T47D (cell line): ENCODE data around the gene TLR8.
"Not testable (repeated sequence)": the region's sequence is repeated elsewhere in the genome, so short reads cannot be mapped to it uniquely, and the experiment has no call there.

Source experiments
- DNase-seq, 2 experiments: peaks; one replicate each; pipeline versions ENCODE4 v3.0.0 to v3.0.0-alpha.2; 2011 to 2012; ENCODE audit warnings: low read depth in 1 of 2, low spot score in 1 of 2
- JUND ChIP-seq: IDR thresholded peaks from 2 replicates; pipeline ENCODE4 v1.6.1; 2012; ENCODE audit warnings: low read depth
- in situ Hi-C: cut with HindIII; loops from 2 replicates; pipeline ENCODE4 v1.10.0; 2016; ENCODE audit warnings: low sequenced_read_pairs, low pct_unique_long_range_greater_than_20kb

Gene TLR8

GRCh38 chrX:12910423-12911121, 4.2 kb downstream of the TLR8 start:
- TF ChIP-seq JUND = no peak
- no peak for DNase-seq
- in situ Hi-C loops = no loop called here

- DNase-seq = no peak
- TF ChIP-seq JUND = no peak
- in situ Hi-C loops = no loop called here
These were observed 4.7 kb downstream of the TLR8 start for GRCh38 chrX:12911122-12911470.

GRCh38 chrX:12912791-12913482, 6.5 kb downstream of the TLR8 start:
- no peak for TF ChIP-seq JUND
- in situ Hi-C loops = no loop called here
- DNase-seq = no peak

GRCh38 chrX:12917753-12918152, 11.3 kb downstream of the TLR8 start:
- in situ Hi-C loops = no loop called here
- no peak for TF ChIP-seq JUND

GRCh38 chrX:12919051-12919450, 12.6 kb downstream of the TLR8 start:
- no peak for TF ChIP-seq JUND
- in situ Hi-C loops = no loop called here
- no peak for DNase-seq

More at GRCh38 chrX:12917753-12918152, 11.3 kb downstream of the TLR8 start:
- no peak for DNase-seq

GRCh38 chrX:12919620-12920019, 13.2 kb downstream of the TLR8 start:
- DNase-seq = peak in 1 of 2 experiments; percentile 8
- no peak for TF ChIP-seq JUND
- in situ Hi-C loops = no loop called here

DNA sequence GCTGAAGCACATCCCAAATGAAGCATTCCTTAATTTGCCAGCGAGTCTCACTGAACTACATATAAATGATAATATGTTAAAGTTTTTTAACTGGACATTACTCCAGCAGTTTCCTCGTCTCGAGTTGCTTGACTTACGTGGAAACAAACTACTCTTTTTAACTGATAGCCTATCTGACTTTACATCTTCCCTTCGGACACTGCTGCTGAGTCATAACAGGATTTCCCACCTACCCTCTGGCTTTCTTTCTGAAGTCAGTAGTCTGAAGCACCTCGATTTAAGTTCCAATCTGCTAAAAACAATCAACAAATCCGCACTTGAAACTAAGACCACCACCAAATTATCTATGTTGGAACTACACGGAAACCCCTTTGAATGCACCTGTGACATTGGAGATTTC, 14.6 kb downstream of the TLR8 start:
- TF ChIP-seq JUND = no peak

DNA sequence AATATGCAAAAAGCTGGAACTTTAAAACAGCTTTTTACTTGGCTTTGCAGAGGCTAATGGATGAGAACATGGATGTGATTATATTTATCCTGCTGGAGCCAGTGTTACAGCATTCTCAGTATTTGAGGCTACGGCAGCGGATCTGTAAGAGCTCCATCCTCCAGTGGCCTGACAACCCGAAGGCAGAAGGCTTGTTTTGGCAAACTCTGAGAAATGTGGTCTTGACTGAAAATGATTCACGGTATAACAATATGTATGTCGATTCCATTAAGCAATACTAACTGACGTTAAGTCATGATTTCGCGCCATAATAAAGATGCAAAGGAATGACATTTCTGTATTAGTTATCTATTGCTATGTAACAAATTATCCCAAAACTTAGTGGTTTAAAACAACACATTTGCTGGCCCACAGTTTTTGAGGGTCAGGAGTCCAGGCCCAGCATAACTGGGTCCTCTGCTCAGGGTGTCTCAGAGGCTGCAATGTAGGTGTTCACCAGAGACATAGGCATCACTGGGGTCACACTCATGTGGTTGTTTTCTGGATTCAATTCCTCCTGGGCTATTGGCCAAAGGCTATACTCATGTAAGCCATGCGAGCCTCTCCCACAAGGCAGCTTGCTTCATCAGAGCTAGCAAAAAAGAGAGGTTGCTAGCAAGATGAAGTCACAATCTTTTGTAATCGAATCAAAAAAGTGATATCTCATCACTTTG, 15.6 kb downstream of the TLR8 start:
- no peak for TF ChIP-seq JUND
- in situ Hi-C loops = no loop called here
- no peak for DNase-seq

More for the DNA sequence above, 14.6 kb downstream of the TLR8 start:
- no peak for DNase-seq
- in situ Hi-C loops = no loop called here

DNA sequence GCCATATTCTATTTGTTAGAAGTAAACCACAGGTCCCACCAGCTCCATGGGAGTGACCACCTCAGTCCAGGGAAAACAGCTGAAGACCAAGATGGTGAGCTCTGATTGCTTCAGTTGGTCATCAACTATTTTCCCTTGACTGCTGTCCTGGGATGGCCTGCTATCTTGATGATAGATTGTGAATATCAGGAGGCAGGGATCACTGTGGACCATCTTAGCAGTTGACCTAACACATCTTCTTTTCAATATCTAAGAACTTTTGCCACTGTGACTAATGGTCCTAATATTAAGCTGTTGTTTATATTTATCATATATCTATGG, 16.1 kb downstream of the TLR8 start:
- in situ Hi-C loops = no loop called here
- TF ChIP-seq JUND = no peak
- no peak for DNase-seq

DNA sequence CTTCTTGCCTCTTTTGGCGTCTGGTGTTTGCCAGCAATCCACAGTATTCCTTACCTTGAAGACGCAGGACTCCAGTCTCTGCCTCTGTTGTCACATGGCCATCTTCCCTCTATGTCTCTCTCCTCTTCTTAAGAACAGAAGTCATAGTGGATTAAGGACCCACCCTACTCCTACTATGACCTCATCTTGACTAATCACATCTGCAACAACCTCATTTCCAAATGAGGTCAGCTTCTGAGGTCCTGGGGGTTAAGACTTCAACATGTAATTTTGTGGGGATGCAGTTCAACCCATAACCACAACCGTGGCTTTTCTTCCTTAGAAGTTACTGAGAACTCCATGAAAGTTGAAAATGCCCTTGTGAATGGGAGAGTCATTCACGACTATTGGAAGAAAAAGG, 23.3 kb downstream of the TLR8 start:
- no peak for DNase-seq
- in situ Hi-C loops = no loop called here
- no peak for TF ChIP-seq JUND

DNA sequence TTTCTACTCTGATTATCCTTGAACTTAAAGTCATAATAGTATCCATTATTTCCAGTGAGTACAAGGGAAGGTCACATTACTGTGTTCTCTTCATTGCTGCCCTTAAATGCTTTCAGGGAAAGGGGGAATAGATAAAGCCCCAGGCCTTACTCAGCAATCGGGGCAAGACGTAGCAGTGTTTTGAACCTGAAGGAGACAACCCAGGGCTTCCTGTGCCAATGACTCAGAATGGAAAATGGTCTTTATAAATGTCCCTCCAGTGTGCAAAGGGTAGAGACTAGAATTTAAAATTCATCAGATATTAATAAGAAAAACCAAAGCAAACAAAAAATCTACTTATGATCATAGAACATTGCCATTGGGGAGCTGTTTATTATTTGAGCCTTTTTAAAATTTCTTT, 23.7 kb downstream of the TLR8 start:
- no peak for TF ChIP-seq JUND
- in situ Hi-C loops = no loop called here
- no peak for DNase-seq

DNA sequence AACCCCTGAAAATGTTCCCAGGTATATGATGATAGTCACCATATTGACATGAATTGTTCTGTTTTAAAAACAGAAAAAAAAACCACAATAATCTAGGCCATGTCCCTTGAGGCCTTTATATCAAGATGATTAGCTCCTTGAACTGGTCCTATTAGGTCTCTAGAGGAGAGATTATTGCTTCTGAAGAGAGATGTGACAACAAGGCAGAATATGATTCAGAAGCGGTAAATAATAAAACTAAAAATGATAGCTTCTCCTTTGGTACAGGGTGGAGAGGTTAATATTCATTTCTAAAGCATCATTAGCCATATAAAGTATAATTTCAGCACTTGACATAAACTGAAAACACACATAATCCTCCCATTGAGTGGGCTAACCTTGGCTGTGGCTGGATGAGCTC, 25.8 kb downstream of the TLR8 start:
- no peak for DNase-seq
- in situ Hi-C loops = no loop called here
- no peak for TF ChIP-seq JUND

DNA sequence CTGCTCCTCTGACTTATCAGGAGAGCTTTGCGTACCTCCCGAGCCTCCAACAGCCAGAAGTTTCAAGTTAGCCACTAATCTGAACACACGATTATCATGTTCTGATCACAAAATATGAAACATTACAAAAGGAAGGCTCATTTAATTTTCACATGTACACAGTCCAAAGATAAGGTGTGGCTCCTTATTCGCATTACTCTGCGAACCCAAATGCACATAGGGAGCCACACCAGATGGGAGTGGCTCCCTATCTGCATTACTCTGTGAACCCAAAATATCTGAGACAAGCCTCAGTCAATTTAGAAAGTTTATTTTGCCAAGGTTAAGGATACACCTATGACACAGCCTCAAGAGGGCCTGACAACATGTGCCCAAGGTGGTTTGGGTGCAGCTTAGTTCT, 28.4 kb downstream of the TLR8 start:
- TF ChIP-seq JUND = no peak
- no peak for DNase-seq
- in situ Hi-C loops = no loop called here

GRCh38 chrX:12936947-12937346, 30.5 kb downstream of the TLR8 start:
- DNase-seq = no peak
- in situ Hi-C loops = no loop called here
- no peak for TF ChIP-seq JUND

GRCh38 chrX:12940471-12940870, 34.1 kb downstream of the TLR8 start:
- in situ Hi-C loops, DNase-seq: not testable (repeated sequence)

DNA sequence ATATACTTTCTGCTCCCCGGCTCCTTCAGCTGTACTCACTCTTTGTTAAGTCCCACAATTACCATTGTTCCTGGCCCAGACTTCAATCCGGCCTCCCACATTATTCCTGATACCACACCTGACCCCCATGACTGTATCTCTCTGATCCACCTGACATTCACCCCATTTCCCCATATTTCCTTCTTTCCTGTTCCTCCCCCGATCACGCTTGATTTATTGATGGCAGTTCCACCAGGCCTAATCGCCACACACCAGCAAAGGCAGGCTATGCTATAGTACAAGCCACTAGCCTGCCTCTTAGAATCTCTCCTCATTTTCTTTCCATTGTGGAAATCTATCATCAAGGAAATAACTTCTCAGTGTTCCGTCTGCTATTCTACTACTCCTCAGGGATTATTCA, 37.2 kb downstream of the TLR8 start:
- in situ Hi-C loops, DNase-seq: not testable (repeated sequence)

DNA sequence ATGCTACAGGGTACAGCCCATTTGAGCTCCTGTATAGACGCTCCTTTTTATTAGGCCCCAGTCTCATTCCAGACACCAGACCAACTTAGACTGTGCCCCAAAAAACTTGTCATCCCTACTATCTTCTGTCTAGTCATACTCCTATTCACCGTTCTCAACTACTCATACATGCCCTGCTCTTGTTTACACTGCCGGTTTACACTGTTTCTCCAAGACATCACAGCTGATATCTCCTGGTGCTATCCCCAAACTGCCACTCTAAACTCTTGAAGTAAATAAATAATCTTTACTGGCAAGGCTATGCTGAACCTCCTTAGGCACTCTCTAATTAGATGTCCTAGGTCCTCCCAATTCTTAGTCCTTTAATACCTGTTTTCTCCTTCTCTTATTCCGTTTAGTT, 38.0 kb downstream of the TLR8 start:
- in situ Hi-C loops = not testable (repeated sequence)

More for the DNA sequence above, 38.0 kb downstream of the TLR8 start:
- not testable (repeated sequence) for DNase-seq
